22Rv1 (cell line): ENCODE results near the gene KANSL1.
"Not testable (repeated sequence)": the region's sequence is repeated elsewhere in the genome, so short reads cannot be mapped to it uniquely, and the experiment has no call there.

Experiments used
- H3K27ac ChIP-seq: fragments of 450-650 bp; 2 replicates; pipeline ENCODE4 v1.5.1; 2017
- ZFX ChIP-seq: fragments of 450-650 bp; IDR thresholded peaks from 2 replicates; pipeline ENCODE4 v1.6.1; 2017; ENCODE audit warnings: antibody characterized with exemption, borderline replicate concordance
- TF ChIP-seq, protein P1 (sequence below): fragments of 450-650 bp; IDR thresholded peaks from 2 replicates; pipeline ENCODE4 v1.5.1; 2017; ENCODE audit warnings: mild to moderate bottlenecking

Gene KANSL1

DNA sequence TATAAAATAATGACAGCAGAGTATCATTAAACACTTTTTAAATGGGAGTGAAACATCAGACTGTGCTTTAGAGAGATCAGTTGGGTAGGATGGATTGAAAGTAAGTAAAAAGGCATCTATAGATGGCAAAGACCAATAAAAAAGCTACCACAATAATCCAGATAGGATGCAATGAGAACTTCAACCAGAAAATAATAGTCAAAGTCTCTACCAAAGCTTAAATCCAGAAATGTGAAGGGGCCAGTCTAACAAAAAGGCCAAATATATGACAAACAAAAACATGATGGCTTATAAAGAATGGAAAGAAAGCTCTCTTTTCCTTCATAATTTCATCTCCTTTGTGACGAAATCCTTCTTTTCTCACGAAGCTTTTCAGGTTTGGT, 12.3 kb downstream of the KANSL1 start:
- no peak overlapping the region for H3K27ac ChIP-seq
- TF ChIP-seq, protein P1, sequence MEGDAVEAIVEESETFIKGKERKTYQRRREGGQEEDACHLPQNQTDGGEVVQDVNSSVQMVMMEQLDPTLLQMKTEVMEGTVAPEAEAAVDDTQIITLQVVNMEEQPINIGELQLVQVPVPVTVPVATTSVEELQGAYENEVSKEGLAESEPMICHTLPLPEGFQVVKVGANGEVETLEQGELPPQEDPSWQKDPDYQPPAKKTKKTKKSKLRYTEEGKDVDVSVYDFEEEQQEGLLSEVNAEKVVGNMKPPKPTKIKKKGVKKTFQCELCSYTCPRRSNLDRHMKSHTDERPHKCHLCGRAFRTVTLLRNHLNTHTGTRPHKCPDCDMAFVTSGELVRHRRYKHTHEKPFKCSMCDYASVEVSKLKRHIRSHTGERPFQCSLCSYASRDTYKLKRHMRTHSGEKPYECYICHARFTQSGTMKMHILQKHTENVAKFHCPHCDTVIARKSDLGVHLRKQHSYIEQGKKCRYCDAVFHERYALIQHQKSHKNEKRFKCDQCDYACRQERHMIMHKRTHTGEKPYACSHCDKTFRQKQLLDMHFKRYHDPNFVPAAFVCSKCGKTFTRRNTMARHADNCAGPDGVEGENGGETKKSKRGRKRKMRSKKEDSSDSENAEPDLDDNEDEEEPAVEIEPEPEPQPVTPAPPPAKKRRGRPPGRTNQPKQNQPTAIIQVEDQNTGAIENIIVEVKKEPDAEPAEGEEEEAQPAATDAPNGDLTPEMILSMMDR: no peak
- no peak for TF ChIP-seq ZFX

DNA sequence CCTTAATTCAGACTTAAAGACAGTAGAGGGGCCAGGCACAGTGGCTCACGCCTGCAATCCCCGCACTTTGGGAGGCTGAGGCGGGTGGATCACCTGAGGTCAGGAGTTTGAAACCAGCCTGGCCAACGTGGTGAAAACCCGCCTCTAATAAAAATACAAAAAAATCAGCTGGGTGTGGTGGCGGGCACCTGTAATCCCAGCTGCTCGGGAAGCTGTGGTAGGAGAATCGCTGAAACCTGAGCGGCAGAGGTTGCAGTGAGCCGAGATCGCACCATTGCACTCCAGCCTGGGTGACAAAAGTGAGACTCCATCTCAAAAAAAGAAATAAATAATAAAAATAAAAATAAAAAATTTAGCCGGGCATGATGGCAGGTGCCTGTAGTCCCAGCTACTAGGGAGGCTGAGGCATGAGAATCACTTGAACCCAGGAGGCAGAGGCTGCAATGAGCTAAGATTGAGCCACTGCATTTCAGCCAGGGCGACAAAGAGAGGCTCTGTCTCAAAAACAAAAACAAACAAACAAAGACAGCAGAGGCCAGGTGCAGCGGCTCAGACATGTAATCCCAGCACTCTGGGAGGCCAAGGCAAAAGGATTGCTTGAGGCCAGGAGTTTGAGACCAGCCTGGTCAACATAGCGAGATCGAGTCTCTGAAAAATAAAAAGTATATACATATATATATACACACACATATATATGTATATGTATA, 12.9 kb downstream of the KANSL1 start:
- not testable (repeated sequence) for H3K27ac ChIP-seq

DNA sequence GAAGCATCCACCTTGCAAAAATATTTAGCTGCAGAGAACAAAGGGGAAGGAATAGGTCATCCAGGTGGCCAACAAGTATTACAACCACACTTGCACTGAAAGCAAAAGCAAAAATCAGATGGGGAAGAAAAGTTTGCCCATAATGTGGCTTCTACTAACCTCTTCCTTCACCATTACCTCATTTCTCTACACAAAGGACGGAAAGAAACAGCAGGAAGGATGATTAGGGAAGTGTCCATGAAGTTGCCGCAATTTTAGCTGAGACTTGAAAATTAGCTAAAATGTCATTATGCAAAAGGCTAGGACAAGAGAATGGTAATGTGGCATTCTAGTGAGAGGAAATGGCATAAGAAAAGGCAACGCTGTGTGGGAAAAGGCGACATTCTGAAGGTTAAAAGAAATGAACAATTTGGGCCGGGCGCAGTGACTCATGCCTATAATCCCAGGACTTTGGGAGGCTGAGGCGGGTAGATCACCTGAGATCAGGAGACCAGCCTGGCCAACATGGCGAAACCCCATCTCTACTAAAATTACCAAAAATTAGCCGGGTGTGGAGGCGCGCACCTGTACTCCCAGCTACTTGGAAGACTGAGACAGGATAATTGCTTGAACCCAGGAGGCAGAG, 13.7 kb downstream of the KANSL1 start:
- no peak for TF ChIP-seq ZFX
- TF ChIP-seq, protein P1: no peak
- peak overlapping the region; percentile 12; the same call in 1 of the 2 replicates for H3K27ac ChIP-seq

- H3K27ac ChIP-seq: peak overlapping the region; percentile 12; the same call in 1 of the 2 replicates
- TF ChIP-seq, protein P1: no peak
- no peak for TF ChIP-seq ZFX
These were observed 14.5 kb downstream of the KANSL1 start for GRCh38 chr17:46178550-46179214.

GRCh38 chr17:46176975-46177374, 16.3 kb downstream of the KANSL1 start:
- TF ChIP-seq ZFX: no peak
- TF ChIP-seq, protein P1: no peak
- no peak overlapping the region for H3K27ac ChIP-seq

DNA sequence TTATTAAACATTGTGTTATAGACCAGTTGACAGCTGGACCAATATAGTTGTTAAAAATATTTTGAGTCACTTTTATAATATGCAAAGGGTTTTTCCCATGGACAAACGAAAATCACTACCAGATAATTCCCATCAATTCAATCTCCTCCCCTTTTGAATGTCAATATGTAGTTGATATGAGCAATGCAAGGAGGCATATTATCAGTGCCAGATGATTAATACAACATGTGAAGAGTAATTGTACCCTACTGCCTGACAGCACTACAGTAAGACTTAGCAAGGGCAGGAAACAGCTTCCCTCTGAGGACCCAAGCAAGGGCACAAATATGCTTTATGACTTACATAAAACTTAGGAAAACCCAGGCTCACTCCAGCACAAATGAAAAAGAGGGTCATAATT, 17.3 kb downstream of the KANSL1 start:
- TF ChIP-seq, protein P1: no peak
- TF ChIP-seq ZFX: no peak
- H3K27ac ChIP-seq: no peak overlapping the region

DNA sequence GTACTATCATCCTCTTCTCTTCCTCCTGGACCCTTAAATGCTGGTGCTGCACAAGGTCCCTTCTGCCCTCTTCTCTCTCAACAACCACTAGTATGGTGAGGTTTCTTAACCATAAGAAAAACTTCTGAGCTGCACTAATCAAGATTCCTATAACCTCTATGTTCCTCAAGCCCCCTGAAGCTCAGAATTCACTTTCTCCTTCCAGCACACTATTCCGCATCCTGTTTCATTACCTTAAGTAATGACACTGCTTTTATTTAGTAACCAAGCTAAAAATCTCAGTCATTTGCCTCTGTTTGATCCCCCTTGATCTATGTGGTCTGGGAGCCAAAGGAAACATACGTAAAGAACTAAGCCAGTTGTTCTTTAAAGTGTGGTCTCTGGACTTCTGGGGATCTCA, 20.1 kb downstream of the KANSL1 start:
- no peak overlapping the region for H3K27ac ChIP-seq
- TF ChIP-seq ZFX: no peak
- TF ChIP-seq, protein P1: no peak
